Neural progenitor cell (in vitro differentiated cells): ENCODE data around the gene ATAD3B.

ENCODE experiments used
- EZH2 ChIP-seq: fragments of 200-600 bp; sonication (generic); IDR thresholded peaks from 2 replicates; pipeline ENCODE4 v1.6.1; 2017; ENCODE audit warnings: antibody characterized with exemption, mild to moderate bottlenecking, moderate library complexity
- EZH2phosphoT487 ChIP-seq: fragments of 200-600 bp; sonication (generic); IDR thresholded peaks from 2 replicates; pipeline ENCODE4 v1.6.1; 2017; ENCODE audit warnings: antibody characterized with exemption
- TF ChIP-seq, protein P1 (sequence below): fragments of 200-600 bp; sonication (generic); IDR thresholded peaks from 2 replicates; pipeline ENCODE4 v1.5.1; 2017; ENCODE audit warnings: antibody characterized with exemption, mild to moderate bottlenecking

DNA sequence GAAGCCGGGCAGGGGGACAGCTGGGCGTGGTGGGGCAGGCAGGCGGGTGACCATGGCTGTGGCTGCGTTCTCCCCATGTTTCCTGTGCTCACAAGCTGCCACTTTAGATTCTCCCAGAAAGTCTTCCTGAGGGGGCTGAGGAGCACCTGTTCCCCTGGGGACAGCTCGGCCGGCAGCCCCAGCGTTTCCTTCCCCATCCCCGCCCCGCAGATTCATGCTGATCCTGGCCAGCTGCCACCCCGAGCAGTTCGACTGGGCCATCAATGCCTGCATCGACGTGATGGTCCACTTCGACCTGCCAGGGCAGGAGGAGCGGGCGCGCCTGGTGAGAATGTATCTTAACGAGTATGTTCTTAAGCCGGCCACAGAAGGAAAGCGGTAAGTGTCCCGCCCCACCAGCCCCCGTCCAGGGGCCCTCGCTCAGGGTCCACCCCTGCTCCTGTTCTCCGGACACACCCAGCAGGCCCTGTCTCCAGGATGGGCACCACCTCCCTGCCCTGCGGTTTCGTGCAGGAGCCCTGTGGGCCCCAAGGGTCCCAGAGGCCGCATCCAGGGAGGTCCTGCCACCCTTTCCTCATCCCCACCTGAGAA is 10.9 kb upstream of the ATAD3B start:
- TF ChIP-seq, protein P1, sequence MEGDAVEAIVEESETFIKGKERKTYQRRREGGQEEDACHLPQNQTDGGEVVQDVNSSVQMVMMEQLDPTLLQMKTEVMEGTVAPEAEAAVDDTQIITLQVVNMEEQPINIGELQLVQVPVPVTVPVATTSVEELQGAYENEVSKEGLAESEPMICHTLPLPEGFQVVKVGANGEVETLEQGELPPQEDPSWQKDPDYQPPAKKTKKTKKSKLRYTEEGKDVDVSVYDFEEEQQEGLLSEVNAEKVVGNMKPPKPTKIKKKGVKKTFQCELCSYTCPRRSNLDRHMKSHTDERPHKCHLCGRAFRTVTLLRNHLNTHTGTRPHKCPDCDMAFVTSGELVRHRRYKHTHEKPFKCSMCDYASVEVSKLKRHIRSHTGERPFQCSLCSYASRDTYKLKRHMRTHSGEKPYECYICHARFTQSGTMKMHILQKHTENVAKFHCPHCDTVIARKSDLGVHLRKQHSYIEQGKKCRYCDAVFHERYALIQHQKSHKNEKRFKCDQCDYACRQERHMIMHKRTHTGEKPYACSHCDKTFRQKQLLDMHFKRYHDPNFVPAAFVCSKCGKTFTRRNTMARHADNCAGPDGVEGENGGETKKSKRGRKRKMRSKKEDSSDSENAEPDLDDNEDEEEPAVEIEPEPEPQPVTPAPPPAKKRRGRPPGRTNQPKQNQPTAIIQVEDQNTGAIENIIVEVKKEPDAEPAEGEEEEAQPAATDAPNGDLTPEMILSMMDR, result no peak
- TF ChIP-seq EZH2 (no peak), EZH2phosphoT487 (no peak)
